DMS114 treated with DMSO at 0.1 percent for 48 hours (cell line): ENCODE data around the gene RUSF1.
"Not testable (repeated sequence)": the region's sequence is repeated elsewhere in the genome, so short reads cannot be mapped to it uniquely, and the experiment has no call there.

Experiments
- DNase-seq: peaks from one replicate; lab custom pipeline; 2025; ENCODE audit not compliant: unreplicated experiment; lab: John Stamatoyannopoulos, UW

RUSF1 gene

DNA sequence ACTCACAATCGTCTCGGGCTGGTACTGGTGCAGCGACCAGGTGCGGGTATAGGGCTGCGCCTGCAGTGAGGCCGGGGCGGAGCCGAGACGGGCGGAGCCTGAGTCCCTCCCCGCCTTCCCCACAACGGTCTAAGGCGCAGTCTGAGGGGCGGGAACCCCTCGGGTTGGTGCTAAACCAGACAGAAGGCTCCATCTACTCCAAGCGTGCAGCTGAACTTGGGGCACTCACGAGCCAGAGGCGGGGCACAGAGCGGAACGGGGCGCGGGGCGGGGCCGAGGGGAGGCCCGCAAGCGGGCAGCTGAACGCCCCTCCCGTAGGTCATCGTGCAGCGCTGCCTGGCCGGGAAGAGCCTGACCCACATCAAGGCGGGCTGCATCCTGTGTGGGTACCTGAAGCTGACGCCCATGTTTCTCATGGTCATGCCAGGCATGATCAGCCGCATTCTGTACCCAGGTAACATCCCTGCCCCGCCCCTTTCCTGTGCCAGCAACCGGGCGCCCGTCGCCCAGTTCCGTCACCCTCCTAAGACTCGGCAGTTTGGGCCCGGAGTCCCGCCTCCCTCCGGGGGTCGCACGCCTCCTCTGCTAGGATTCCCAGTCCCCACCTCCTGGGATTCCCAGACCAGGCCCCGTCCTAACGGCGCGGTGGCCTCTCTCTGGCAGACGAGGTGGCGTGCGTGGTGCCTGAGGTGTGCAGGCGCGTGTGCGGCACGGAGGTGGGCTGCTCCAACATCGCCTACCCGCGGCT is 20.3 kb downstream of the RUSF1 start:
- peak; percentile 11 for DNase-seq

DNA sequence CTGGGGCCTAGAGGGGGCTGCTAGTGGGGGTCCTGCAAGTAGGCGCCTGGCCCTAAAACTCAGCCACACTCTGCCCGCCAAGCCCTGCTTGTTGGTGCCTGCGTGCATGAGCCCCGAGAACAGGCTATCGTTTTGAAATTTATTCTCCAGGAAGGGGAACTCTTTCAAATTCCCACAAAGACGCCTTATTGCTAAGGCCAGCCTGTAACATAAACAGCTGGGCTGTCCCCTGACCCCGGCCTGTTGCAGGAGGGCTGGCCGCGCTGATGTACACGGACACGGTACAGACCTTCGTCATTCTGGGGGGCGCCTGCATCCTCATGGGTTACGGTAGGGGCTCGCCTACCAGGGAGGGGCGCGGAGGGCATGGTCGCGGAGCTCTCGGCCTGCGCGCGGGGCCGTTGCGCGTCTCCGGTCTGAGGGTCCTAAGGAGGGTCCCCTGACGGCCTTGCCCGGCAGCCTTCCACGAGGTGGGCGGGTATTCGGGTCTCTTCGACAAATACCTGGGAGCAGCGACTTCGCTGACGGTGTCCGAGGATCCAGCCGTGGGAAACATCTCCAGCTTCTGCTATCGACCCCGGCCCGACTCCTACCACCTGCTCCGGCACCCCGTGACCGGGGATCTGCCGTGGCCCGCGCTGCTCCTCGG is 21.0 kb downstream of the RUSF1 start:
- no peak for DNase-seq

DNA sequence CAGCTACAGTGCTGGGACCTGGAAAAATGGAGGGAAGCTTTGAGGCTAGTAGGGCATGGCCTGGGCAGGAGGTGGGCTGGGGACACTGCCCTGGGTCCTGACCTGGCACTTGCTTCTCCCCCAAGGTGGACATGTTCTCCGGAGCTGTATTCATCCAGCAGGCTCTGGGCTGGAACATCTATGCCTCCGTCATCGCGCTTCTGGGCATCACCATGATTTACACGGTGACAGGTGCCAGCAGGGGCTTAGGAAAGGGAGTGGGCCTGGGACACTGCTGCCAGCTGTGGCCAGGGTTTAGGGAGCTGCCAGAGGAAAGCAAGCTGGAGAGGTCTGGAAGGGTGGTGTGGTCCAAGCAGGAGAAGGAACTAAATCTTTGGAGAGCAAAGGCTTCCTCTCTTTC is 22.1 kb downstream of the RUSF1 start:
- DNase-seq, result no peak

DNA sequence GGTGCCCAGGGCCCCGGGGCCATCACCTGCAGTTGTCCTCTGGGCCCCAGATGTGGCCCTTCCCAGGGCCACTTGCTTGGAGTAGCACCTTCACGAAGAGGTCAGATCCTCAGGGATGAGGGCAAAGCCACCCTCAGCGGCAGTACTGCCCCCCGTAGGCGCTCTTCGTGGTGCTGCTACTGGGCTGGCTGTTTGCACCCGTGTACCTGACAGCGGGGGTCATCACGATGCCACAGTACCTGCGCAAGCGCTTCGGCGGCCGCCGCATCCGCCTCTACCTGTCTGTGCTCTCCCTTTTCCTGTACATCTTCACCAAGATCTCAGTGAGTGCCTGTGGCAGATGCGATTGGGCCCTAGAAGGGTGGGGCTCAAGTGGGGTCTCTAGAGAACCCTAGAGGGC is 22.6 kb downstream of the RUSF1 start:
- DNase-seq, result no peak

DNA sequence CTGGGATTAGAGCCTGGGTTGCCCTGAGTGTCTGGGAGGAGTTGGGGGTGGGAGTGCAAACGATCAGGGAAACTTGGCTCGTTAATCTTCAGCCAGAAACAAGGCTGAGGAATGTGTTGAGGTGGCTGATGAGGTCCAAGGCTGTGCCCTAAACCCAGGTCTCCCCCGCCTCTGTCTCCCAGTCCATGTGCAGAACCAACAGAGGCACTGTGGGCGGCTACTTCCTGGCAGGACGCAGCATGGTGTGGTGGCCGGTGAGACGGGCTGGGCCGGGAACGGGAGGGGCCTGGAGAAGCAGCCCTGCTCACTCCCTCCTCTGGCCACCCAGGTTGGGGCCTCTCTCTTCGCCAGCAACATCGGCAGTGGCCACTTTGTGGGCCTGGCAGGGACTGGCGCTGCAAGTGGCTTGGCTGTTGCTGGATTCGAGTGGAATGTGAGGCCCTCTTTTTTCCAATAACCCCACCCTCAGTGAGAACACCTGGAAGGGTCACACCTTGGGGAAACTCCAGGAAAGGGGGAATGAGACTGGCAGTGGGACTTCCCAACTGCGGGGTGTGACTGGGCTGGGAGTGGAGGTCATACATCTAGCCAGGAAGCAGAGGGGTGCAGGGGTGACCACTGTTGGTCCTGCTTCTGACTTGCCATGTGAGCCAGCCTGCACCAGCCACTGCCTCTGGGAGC is 23.6 kb downstream of the RUSF1 start:
- DNase-seq, result no peak

DNA sequence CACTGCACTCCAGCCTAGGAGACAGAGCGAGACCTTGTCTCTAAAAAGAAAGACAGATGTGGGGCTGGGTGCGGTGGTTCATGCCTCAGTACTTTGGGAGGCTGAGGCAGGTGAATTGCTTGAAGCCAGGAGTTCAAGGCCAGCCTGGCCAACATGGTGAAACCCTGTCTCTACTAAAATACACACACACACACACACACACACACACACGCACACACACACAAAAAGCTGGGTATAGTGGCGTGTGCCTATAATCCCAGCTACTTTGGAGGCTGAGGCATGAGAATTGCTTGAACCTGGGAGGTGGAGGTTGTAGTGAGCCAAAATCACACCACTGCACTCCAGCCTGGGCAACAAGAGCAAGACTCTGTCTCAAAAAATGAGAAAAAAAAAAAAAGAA is 24.1 kb downstream of the RUSF1 start:
- DNase-seq, result not testable (repeated sequence)

DNA sequence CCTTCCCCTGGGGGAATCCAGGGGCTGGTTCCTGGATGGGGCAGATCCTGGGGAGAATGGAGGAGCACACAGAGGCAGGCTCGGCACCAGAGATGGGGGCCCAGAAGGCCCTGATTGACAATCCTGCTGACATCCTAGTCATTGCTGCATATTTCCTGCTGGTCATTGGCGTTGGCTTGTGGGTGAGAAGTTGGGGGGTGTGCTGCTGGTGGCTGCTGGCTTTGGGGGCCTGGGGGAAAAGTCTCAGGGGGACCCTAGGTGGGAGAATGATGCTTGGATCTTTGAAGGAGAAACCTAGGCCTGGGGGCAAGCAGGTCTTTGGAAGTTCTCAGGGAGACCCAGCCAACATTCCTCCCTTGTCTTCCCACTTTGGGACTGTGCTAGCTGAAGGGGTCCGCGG is 25.1 kb downstream of the RUSF1 start, which contains the start of gene SLC5A2:
SLC5A2 (plus strand) TSS at position 43 of the 400 bp plus-strand sequence; CDS start at position 57, 14 bp downstream.
- no peak for DNase-seq

DNA sequence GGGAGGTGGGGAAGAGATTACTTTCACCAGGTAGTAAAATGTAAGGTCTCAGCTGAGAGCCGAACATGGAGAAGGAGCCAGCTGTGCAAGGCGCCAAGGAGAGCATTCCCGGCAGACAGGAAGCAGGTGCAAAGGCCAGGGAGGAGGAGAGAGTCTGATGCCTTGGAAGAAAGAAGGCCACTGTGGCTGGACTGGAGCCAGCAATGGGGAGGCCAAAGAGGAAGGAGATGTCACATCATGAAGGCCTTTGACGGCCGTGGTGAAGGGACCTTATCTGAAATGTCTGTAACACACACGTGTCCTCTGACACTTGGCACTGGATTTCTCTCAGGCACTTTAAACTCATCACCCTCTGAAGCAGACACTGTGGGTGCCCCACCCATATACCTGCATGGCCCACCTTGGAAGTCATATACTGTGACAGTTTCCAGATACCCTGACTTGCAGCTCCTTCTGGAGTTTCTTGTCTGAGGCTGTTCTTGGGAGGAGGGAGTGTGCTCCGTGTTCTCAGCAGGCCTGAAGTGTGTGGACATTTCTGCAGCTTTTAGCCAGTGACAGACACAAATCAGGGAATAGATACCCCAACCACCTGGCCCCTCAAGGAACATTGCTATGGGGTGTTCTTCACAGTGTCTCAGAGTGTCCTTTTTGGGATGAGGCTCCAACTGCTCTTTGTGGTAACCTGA is 27.2 kb downstream of the RUSF1 start:
- no peak for DNase-seq

DNA sequence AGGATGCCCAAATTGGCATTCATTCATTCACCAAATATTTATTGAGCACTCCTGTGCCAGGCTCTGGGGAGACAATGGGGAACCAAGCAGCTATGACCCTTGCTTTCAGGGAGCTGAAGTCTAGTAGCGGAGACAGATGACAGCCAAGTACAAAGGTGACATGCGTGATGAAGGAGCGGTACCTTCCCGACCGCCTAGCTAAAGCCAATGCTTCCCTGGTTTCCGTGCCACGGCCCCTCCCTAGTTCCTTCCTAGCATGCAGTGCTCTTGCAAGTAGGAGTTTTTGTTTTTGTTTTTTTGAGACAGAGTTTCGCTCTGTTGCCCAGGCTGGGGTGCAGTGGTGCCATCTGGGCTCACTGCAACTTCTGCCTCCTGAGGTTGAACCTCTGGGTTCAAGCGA is 28.4 kb downstream of the RUSF1 start:
- no peak for DNase-seq

DNA sequence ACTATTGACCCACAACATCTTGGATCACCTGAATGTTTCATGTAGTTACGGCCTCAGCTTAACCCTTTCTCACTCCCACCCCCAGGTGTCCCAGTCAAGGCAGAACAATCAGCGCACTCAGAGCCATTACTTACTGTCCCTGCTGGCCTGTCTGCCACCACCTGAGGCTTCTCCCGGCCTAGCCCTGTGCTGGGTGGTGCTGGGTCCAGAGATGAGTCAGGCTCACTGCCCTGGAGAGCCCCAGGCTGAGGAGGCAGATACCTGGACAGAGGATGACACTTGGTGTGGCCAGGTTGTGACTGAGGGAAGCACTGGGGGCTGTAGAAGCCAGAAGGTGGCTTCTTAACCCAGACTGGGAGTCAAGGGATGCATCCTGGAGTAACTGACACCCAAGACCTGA is 29.2 kb downstream of the RUSF1 start:
- DNase-seq, result no peak

DNA sequence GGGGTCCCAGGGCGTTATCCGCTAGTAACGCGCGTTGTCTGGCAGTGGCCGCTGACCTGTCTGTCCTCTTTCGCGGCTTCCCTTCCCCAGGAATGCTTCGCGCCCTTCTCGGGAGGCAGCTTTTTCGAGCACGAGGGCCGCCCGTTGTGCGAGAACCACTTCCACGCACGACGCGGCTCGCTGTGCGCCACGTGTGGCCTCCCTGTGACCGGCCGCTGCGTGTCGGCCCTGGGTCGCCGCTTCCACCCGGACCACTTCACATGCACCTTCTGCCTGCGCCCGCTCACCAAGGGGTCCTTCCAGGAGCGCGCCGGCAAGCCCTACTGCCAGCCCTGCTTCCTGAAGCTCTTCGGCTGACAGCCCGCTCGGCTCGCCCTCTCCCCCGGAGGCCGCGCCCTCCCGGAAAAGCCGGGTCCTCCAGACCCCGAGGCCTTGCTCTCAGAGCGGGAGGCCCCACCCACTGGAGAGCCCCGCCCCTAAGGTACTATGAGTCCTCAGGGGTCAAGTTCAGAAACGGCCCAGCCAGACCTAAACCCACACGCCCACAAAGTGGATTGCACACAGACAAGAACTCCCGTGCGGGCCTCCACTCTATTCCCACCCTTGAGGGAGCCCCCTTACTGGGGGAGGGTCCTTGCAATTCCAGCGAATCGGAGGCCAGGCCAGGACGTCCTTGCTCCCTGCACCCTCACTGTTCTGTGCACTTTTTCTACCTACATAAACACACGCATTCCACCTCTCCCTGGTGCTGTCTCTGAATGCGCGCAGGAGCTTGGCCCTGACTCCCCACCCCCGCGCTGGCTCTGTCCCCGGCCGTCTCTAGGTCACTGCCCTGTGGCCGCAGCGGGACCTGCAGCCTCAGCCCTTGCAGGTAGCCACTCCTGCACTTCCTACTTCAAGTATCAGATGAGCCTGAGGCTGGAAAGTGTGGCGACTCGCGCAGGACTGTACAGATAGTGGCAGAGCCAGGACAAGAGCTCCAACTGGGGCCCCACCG is 30.7 kb downstream of the RUSF1 start:
- no peak for DNase-seq

DNA sequence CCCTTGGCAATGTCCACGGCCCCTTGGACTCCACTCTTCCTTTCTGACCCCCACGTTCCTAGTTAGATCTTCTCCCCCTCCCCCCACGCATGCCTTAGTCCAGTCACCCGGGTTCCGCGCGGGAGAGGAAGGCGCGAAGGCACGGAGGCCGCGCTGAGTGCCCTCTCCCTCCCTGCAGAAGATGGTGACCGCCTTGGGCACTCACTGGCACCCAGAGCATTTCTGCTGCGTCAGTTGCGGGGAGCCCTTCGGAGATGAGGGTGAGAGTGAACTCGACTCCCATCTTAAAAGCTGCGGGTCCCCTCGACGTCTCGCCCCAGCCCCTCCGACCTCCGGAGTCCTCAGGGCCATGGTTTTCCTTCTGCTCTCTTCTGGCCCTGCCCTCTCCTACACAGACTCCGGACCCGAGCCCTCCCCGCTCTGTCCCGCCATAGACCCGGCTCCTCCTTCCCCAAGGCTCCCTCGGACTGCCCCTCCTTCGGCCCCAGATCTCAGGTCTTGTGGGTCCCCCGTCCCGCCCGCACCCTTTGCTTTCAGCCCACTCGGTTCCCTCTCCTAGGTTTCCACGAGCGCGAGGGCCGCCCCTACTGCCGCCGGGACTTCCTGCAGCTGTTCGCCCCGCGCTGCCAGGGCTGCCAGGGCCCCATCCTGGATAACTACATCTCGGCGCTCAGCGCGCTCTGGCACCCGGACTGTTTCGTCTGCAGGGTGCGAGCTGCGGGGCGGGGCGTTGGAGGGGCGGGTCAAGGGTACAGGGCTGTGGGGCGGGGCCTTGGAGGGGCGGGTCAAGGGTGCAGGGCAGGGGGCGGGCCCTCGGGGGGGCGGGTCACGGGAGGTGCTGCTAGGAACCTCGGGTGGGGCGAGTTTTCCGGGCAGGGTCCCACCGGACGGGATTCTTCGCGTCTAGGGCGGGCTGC is 31.6 kb downstream of the RUSF1 start:
- no peak for DNase-seq

DNA sequence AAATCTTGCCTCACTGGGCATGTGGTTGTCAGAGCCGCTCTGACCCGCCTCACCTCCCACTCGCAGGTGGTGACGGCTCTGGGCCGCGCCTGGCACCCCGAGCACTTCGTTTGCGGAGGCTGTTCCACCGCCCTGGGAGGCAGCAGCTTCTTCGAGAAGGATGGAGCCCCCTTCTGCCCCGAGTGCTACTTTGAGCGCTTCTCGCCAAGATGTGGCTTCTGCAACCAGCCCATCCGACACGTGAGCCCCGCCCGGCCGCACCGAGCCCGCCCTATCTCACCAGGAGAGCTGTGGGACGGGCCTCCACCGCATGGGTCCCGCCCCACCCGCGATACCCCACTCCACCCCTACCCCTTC is 32.3 kb downstream of the RUSF1 start:
- DNase-seq, result no peak

DNA sequence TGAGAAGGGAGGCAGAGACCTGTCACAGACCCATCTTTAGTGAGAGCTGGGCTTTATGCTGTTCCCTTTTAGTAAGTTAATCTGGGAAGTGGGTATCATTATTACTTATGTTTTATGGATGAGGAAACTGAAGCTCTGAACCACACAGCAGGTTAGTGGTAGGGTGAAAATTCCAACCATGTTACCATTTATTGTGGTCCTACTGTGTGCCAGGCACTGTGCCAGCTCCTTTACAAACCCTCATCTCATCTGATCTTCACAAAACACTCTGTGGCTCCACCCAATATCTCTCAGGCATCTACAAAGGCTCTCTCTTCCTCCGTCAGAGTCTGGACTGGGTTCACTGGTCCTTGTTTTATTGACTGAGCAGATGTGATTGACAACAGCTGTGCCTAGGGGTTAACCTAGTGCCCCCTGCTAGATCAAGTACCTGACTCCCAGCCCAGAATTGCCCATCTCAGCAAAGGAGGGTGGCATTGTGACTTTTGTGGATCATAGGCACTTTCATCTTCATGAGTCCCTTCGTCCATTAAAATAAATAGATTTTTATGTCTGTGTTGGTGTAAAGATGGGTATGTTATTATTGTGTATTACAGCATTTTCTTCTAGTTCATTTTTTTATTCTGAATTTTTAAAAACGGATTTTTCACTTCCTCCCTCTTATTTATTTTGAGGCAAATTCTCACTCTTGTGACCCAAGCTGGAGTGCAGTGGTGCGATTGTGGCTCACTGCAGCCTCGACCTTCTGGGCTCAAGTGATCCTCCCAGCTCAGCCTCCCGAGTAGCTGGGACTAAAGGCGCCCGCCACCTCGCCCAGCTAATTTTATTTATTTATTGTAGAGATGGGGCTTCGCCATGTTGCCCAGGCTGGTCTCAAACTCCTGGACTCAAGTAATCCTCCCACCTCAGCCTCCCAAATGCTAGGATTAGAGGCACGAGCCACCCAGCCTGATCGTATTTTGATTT is 33.1 kb downstream of the RUSF1 start:
- no peak for DNase-seq

DNA sequence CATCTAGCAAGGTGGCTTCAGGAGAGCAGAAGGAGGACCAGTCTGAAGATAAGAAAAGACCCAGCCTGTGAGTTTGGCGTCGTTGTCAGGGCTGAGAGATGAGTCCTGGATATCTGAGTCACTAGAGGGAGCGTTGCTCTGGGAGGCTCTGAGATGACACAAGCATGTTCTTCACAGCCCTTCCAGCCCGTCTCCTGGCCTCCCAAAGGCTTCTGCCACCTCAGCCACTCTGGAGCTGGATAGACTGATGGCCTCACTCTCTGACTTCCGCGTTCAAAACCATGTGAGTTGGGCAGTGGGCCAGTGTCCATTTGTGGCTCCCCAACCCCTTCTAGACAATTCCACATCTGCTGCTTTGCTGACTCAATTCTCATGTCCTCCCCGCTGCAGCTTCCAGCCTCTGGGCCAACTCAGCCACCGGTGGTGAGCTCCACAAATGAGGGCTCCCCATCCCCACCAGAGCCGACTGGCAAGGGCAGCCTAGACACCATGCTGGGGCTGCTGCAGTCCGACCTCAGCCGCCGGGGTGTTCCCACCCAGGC is 33.9 kb downstream of the RUSF1 start:
- DNase-seq, result no peak

DNA sequence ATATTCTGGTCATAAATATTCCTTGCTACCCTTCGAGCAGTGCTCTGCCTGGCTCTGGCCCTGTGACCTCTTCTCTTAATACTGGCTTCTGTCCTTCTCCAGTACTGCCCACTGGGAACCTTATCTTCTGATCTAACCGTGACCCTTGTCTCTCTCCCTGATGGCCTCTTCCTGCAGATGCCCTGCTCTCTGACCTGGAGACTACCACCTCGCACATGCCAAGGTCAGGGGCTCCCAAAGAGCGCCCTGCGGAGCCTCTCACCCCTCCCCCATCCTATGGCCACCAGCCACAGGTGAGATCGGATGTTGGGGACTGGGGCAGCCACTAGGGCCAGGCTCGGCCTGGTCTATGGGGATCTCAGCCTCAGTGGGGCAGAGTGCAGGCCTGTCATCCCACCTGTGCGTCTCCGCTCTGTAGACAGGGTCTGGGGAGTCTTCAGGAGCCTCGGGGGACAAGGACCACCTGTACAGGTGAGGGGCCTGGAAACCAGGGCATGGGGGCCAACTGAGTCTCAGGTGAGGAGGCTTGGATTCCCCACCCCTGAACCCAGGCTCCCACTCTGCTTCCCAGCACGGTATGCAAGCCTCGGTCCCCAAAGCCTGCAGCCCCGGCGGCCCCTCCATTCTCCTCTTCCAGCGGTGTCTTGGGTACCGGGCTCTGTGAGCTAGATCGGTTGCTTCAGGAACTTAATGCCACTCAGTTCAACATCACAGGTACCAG is 34.8 kb downstream of the RUSF1 start:
- no peak for DNase-seq

DNA sequence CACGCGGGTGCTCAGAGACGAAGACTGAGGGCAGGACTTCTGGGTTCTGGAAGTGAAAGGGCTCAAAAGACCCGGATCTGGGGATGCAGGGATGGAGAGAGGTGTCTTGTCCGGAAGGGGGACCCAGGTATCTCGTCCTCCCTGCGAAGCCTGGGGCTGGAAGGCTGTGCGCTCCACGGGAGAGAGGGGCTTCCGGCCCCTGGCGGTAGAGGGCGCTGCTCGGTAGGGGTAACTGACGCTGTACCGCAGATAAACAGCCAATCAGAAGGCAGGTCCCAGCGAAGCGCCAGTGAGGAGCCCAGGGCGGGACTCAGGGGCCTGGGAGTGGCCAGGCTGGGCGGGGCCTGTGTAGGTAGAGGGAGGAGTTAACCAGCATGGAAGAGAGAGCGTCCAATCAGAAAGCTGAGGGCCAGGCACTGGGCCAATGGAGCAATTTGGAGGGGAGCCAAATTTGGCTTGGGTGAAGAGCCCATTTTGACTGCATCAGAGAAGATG is 35.4 kb downstream of the RUSF1 start:
- DNase-seq, result peak; percentile 21
